Tibial nerve (tissue), 4 donors: ENCODE results near the gene DECR2.

ENCODE experiments used
- EP300 ChIP-seq, 2 donors: sonication (generic); formaldehyde crosslinking; IDR thresholded peaks; one replicate each; pipeline ENCODE4 v1.6.1; 2017; ENCODE audit warnings: antibody characterized with exemption in 2 of 2, mild to moderate bottlenecking in 1 of 2
- TF ChIP-seq, protein P1 (sequence below), 5 experiments: fragments of 200-600 bp in 3 of 5; fragments of 450-650 bp in 2 of 5; sonication (generic) in 3 of 5; IDR thresholded peaks; one replicate each; pipeline ENCODE4 v1.5.1; 2016 to 2019; ENCODE audit warnings: antibody characterized with exemption in 5 of 5, mild to moderate bottlenecking in 3 of 5, moderate library complexity in 2 of 5

DNA sequence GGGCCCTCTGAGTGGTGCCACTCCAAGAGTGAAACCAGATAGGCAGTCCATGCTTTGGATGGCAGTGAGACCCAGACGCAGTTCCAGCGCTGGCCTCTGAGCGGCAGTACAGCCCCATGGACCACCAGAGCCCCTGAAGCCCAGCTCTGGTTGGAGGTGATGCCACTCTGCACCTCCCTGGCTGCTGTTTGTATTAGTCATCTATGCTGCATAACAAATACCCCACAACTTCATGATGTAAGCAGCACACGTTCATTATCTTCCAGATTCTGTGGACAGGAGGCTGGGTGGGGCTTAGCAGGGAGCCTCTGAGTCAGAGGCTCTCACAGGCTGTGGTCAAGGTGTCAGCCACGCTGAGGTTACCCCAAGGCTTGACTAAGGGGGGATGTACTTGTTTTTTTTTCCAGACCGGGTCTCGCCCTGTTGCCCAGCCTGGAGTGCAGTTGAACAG, 9.8 kb upstream of the DECR2 start:
- TF ChIP-seq, protein P1, sequence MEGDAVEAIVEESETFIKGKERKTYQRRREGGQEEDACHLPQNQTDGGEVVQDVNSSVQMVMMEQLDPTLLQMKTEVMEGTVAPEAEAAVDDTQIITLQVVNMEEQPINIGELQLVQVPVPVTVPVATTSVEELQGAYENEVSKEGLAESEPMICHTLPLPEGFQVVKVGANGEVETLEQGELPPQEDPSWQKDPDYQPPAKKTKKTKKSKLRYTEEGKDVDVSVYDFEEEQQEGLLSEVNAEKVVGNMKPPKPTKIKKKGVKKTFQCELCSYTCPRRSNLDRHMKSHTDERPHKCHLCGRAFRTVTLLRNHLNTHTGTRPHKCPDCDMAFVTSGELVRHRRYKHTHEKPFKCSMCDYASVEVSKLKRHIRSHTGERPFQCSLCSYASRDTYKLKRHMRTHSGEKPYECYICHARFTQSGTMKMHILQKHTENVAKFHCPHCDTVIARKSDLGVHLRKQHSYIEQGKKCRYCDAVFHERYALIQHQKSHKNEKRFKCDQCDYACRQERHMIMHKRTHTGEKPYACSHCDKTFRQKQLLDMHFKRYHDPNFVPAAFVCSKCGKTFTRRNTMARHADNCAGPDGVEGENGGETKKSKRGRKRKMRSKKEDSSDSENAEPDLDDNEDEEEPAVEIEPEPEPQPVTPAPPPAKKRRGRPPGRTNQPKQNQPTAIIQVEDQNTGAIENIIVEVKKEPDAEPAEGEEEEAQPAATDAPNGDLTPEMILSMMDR (IDR thresholded peaks at IDR 0.05) = peak; percentile 33 to 65 (median 53)
- TF ChIP-seq EP300 (IDR thresholded peaks at IDR 0.05) = no peak
